Keratinocyte (primary cell): ENCODE results near the gene RB1.

Source experiments
- CTCF ChIP-seq, 3 experiments: IDR thresholded peaks in 1 of 3; conservative IDR thresholded peaks in 1 of 3; optimal IDR thresholded peaks in 1 of 3; 2 replicates in 2 of 3; 3 replicates in 1 of 3; pipeline versions ENCODE3 to v1.5.1; 2011; ENCODE audit warnings: low read length in 3 of 3, mild to moderate bottlenecking in 3 of 3, moderate library complexity in 2 of 3, control low read depth in 1 of 3, inconsistent platforms in 1 of 3; ENCODE audit not compliant: insufficient read depth in 2 of 3; ENCODE audit errors: extremely low read depth in 1 of 3
- EZH2 ChIP-seq: IDR thresholded peaks from one replicate; pipeline ENCODE4 v1.6.1; 2012; ENCODE audit warnings: inconsistent platforms, mild to moderate bottlenecking, low read length, moderate library complexity

- TF ChIP-seq CTCF (optimal IDR thresholded peaks at IDR 0.05 in 1 of 3, IDR thresholded peaks at IDR 0.05 in 1 of 3, conservative IDR thresholded peaks at IDR 0.05 in 1 of 3; ENCODE audit: extremely low read depth in 1 of 3, insufficient read depth in 2 of 3, low read length in 3 of 3), result no peak
- no peak for TF ChIP-seq EZH2
Measured at GRCh38 chr13:48370815-48371214, 67.3 kb downstream of the RB1 start.
